ENCODE measurements around the gene TBR1.

TBR1 gene

DNA sequence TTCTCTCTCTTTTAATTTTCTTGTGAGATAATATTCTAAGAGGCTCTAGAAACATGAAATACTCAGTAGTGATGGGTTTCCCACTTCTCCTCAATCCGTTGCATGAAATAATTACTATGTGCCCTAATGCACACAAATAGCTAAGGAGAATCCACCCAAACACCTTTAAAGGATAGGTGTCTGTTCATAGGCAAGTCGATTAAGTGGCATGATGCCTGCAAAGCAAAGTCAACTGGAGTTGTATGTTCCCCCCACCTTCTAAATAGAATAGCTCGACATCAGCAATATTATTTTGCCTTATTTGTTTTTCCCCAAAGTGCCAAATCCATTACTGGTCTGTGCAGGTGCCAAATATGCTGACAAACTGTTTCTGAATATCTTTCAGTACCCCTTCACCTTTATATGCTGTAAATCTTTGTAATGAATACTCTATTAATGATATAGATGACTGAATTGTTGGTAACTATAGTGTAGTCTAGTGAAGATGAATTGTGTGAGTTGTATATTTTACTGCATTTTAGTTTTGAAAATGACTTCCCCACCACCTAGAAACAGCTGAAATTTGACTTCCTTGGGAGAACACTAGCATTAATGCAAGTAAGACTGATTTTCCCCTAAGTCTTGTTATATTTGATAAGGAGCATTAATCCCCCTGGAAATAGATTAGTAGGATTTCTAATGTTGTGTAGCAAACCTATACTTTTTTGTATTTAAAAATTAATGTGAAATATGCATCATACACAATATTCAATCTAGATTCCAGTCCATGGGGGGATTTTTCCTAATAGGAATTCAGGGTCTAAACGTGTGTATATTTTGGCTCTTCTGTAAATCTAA, 9.0 kb downstream of the TBR1 start:
- no peak for DNase-seq
- Histone ChIP-seq H3K36me3 (replicated peaks) (no peaks in the 10 kb centered on the region), H3K4me3 (ENCODE audit: low read depth, low read length) (no peak overlapping the region), H3K27ac (no peak overlapping the region), H3K27me3 (replicated peaks) (peaks cover 94% of the 10 kb centered on the region)
- TF ChIP-seq, protein P1, sequence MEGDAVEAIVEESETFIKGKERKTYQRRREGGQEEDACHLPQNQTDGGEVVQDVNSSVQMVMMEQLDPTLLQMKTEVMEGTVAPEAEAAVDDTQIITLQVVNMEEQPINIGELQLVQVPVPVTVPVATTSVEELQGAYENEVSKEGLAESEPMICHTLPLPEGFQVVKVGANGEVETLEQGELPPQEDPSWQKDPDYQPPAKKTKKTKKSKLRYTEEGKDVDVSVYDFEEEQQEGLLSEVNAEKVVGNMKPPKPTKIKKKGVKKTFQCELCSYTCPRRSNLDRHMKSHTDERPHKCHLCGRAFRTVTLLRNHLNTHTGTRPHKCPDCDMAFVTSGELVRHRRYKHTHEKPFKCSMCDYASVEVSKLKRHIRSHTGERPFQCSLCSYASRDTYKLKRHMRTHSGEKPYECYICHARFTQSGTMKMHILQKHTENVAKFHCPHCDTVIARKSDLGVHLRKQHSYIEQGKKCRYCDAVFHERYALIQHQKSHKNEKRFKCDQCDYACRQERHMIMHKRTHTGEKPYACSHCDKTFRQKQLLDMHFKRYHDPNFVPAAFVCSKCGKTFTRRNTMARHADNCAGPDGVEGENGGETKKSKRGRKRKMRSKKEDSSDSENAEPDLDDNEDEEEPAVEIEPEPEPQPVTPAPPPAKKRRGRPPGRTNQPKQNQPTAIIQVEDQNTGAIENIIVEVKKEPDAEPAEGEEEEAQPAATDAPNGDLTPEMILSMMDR (IDR thresholded peaks at IDR 0.05; ENCODE audit: low read depth, low read length, missing control alignments) = no peak
- in situ Hi-C loops (cut with HindIII; ENCODE audit: low pct_ligation_motif_present, low sequenced_read_pairs) = no loop called here

DNA sequence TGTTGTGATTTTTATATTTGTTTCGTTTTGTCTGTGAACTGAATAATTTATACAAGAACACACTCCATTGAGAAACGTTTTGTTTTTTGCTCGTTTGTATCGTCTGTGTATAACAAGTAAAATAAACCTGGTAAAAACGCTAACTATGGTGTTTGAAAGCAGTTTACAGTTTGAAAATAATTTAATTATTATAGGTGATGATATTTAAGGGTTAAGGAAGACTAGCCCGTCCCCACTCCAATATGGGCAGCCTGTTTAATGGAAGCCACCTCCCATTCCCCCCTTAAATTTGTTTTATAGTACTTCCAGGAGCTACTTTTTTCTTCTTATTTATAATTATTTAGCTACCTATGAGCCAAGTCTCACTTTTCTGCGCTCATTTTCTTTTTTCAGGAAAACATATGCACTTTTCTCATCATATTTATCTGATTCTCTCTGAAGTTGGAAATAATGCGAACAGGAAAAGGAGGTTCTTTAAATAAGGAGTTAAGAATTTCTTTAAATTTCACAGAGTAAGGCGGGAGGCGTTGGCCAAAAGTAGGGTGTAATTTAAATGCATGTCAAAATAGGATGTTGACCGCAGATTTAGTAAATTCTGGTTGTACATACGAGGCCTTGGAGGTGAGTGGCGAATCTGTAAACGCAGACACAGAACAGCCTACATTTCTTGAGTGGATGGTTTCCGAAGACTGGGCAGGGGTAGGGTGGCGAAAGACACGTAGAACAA, 9.8 kb downstream of the TBR1 start:
- DNase-seq = no peak
- peaks cover 94% of the 10 kb centered on the region for H3K27me3 ChIP-seq (replicated peaks)
- H3K36me3 ChIP-seq (replicated peaks) = no peaks in the 10 kb centered on the region
- no peak overlapping the region for H3K4me3 ChIP-seq (ENCODE audit: low read depth, low read length)
- in situ Hi-C loops (cut with HindIII; ENCODE audit: low pct_ligation_motif_present, low sequenced_read_pairs) = no loop called here
- no peak overlapping the region for H3K27ac ChIP-seq
- TF ChIP-seq, protein P1 (IDR thresholded peaks at IDR 0.05; ENCODE audit: low read depth, low read length, missing control alignments) = no peak

DNA sequence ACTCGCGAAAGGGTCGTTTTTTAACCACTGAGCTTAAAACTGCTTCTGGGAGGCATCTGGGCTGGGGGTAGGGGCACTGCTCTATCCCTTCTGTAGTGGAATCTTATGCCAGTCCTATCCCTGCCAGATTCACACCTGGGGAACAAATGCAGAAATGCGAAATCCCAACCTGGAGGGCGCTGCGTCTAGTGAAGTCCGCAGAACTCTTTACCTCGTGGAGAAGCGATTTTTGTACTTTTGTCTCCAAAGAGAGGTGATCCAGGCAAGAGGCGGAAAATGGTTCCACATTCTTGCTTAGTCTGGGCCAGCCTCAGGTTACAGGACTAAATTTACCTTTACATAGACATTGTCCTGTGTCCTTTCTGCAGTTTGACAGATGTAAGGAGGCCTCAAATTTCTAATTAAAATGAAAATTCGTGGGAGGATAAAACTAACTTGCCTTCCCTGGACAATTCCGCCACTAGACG, 10.4 kb downstream of the TBR1 start:
- Histone ChIP-seq H3K4me3 (ENCODE audit: low read depth, low read length) (peak overlapping the region; percentile 36), H3K27me3 (replicated peaks) (peaks cover 88% of the 10 kb centered on the region)
- in situ Hi-C loops (cut with HindIII; ENCODE audit: low pct_ligation_motif_present, low sequenced_read_pairs) = no loop called here

DNA sequence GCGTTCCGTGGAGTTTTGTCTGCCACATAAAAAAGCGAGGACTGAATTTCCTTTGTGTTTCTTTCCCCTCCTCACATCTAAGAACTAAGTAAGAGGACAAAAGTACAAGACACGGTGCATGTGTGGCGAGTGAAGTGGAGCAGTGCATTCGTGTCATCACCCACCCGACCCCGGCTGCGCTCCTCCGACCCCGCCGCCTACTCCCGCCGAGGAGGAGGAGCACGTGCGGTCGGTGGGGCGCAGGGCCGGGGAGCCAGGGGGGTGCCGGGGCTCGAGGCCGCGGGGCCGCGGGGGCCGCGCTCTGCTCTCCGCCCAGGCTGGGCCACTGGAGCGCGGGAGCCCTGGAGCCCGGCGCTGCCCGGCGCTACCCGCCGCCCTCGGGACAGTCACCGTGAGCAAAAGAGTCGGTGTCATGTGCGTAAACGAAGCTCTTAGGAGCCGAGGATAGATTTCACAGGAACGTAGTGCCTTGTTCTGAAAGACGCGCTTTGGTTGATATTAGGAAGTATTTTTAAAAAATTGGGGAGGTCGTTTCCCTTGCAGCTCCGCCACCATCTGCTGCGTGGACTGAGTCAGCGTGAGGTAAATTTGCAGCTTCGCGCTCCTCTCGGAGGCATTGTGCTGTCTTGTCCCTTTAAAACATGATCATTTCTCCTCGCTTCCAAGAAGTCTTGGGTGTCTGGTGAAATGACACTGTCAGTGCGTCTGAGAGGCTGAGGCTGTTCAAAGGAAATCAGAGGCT, 11.0 kb downstream of the TBR1 start:
- Histone ChIP-seq H3K36me3 (replicated peaks) (no peaks in the 10 kb centered on the region), H3K27me3 (replicated peaks) (peaks cover 84% of the 10 kb centered on the region), H3K4me3 (ENCODE audit: low read depth, low read length) (peak overlapping the region; percentile 36), H3K27ac (no peak overlapping the region)
- DNase-seq = no peak
- TF ChIP-seq, protein P1 (IDR thresholded peaks at IDR 0.05; ENCODE audit: low read depth, low read length, missing control alignments) = no peak
- in situ Hi-C loops (cut with HindIII; ENCODE audit: low pct_ligation_motif_present, low sequenced_read_pairs) = no loop called here

More for the DNA sequence above, 10.4 kb downstream of the TBR1 start:
- Histone ChIP-seq H3K27ac (no peak overlapping the region), H3K36me3 (replicated peaks) (no peaks in the 10 kb centered on the region)
- DNase-seq = no peak
- TF ChIP-seq, protein P1 (IDR thresholded peaks at IDR 0.05; ENCODE audit: low read depth, low read length, missing control alignments) = peak; percentile 83

DNA sequence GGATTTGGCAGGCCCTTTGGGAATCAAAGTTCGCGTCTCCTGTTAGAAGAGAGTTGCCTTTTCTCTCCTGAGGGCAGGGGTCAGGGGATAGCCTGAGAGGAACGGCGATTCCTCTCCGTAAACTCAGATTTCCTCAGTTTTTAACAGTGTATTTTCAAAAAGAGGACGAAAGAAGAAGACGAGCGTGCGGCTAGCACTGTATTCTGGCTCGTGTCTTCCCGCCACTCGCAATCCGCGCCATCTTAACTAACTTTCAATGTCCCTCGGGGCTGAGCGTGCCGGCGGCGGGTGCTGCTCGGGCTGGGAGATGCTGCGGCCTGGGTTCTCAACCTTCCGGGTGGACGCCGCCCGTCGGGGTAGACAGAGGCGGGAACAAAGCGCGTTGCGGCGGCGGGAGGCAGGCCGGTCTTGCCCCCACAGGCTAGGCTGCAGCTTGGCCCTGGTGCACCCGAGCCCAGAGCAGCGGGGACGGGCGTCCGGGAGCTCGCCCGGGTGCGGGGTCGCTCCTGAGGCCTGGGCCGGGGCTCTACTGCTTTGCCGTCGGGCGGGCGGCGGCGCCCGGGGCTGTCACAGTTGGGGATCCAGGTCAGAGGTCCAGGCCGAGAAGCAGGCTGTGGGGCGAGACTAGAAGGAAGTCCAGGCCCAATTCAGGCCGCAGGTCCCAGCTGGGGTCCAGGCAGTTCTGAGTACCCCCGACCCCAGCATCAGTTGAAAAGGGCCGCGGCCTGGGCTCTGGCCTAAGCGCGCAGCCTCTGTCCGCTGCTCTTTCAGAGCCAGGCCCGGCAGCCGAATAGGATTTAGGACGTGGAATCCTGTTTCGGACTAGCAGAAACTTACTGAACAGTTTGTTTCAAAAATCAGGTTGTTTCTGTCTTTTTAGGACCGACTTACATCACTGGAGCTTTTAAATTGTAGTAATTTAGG, 11.8 kb downstream of the TBR1 start:
- no peaks in the 10 kb centered on the region for H3K36me3 ChIP-seq (replicated peaks)
- in situ Hi-C loops (cut with HindIII; ENCODE audit: low pct_ligation_motif_present, low sequenced_read_pairs) = no loop called here
- H3K27ac ChIP-seq = no peak overlapping the region
- peaks cover 82% of the 10 kb centered on the region for H3K27me3 ChIP-seq (replicated peaks)
- H3K4me3 ChIP-seq (ENCODE audit: low read depth, low read length) = no peak overlapping the region
- TF ChIP-seq, protein P1 (IDR thresholded peaks at IDR 0.05; ENCODE audit: low read depth, low read length, missing control alignments) = no peak
- DNase-seq = no peak

All from brain microvascular endothelial cell (primary cell).